PFSK-1 (cell line): ENCODE data around the gene FGGY.

Source experiments
- POLR2AphosphoS5 ChIP-seq: IDR thresholded peaks from 2 replicates; pipeline ENCODE4 v1.6.1; 2012; ENCODE audit warnings: low read depth, mild to moderate bottlenecking, control low read depth, low read length, moderate library complexity
- REST ChIP-seq, 2 experiments: IDR thresholded peaks; 2 replicates each; pipeline versions ENCODE4 v1.6.1 to v1.8.0; 2011 to 2012; ENCODE audit warnings: low read depth in 2 of 2, low read length in 2 of 2, control low read depth in 1 of 2, inconsistent platforms in 1 of 2, mild to moderate bottlenecking in 1 of 2, moderate library complexity in 1 of 2; ENCODE audit not compliant: insufficient read depth in 1 of 2
- TAF1 ChIP-seq: IDR thresholded peaks from 2 replicates; pipeline ENCODE4 v1.6.1; 2012; ENCODE audit warnings: low read length, control low read depth, borderline replicate concordance; ENCODE audit not compliant: insufficient read depth

DNA sequence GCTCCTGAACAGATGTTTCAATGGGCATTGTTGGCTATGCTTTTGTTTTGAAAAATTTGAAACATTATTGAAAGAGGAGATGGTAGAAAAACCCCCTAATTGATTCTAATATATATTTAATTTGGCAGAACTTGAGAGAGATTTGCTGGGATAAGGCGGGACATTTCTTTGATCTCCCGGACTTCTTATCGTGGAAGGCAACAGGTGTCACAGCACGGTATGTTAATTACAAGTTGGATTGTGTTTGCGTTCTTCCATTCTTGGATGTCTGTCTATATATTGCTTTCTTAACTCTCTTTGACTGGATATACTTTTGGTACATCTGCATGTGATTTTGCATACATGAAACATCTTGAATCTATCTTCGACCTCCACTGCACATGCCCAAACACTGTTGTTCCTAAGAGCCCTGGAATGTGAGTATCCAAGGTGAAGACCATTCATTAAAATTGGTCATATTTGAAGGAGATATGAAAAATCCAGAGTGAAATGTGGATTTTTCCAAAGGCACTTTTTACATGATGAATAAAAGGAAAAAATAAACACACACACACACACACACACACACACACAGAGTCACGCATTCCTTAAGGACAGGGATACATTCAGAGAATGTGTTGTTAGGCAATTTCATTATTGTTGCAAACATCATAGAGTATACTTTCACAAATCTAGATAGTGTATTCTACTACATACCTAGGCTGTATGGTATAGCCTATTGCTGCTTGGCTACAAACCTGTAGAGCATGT is 81.9 kb downstream of the FGGY start:
- TF ChIP-seq POLR2AphosphoS5 (no peak), REST (IDR thresholded peaks at IDR 0.05; ENCODE audit: insufficient read depth in 1 of 2, low read depth in 2 of 2, low read length in 2 of 2) (no peak), TAF1 (no peak)
